Fibroblast of lung (primary cell): ENCODE data around the gene UST. TPM values are rescaled to one million over a fixed set of nuclear protein-coding genes. Genes with fewer than 3 reads are reported as not detected.
A peak's percentile ranks its signal among the peaks of the same experiment; 100 is the strongest.

ENCODE experiments used
- DNase-seq, 2 donors: peaks; one replicate each; pipeline versions ENCODE4 v3.0.0 to v3.0.0-alpha.2; 2010; ENCODE audit warnings: low read depth in 2 of 2
- H2AFZ ChIP-seq: 2 replicates; pipeline ENCODE4 v1.5.1; 2012; ENCODE audit warnings: low read length, control low read depth, inconsistent platforms
- H3K27ac ChIP-seq: 2 replicates; pipeline ENCODE4 v1.5.1; 2011; ENCODE audit warnings: low read length, control low read depth; ENCODE audit not compliant: insufficient read depth
- H3K27me3 ChIP-seq: 2 replicates; pipeline ENCODE4 v1.5.1; 2011; ENCODE audit warnings: mild to moderate bottlenecking, low read length; ENCODE audit not compliant: control insufficient read depth, insufficient read depth
- H3K36me3 ChIP-seq: 2 replicates; pipeline ENCODE4 v1.5.1; 2011; ENCODE audit warnings: low read length; ENCODE audit not compliant: control insufficient read depth, insufficient read depth
- H3K4me1 ChIP-seq: 2 replicates; pipeline ENCODE4 v1.5.1; 2011; ENCODE audit warnings: low read length; ENCODE audit not compliant: control insufficient read depth, insufficient read depth; ENCODE audit errors: extremely low read depth
- H3K4me2 ChIP-seq: 2 replicates; pipeline ENCODE4 v1.5.1; 2011; ENCODE audit warnings: low read length, control low read depth; ENCODE audit not compliant: insufficient read depth; ENCODE audit errors: extremely low read depth
- H3K4me3 ChIP-seq, 4 experiments: fragments of 200-600 bp in 1 of 4; sonication (generic) in 1 of 4; replicated peaks in 1 of 4; 2 replicates each; pipeline ENCODE4 v1.5.1; 2011 to 2016; ENCODE audit warnings: low read length in 4 of 4, low read depth in 3 of 4, mild to moderate bottlenecking in 3 of 4, control low read depth in 2 of 4, inconsistent platforms in 1 of 4, mixed read lengths in 1 of 4; ENCODE audit not compliant: insufficient read depth in 1 of 4; ENCODE audit errors: control extremely low read depth in 1 of 4
- H3K79me2 ChIP-seq: 2 replicates; pipeline ENCODE4 v1.5.1; 2012; ENCODE audit warnings: mild to moderate bottlenecking, low read length, inconsistent platforms; ENCODE audit not compliant: control insufficient read depth, insufficient read depth
- H3K9ac ChIP-seq: 2 replicates; pipeline ENCODE4 v1.5.1; 2011; ENCODE audit warnings: mild to moderate bottlenecking, low read length, control low read depth; ENCODE audit not compliant: insufficient read depth
- H3K9me3 ChIP-seq: 2 replicates; pipeline ENCODE4 v1.5.1; 2012; ENCODE audit warnings: low read depth, low read length; ENCODE audit not compliant: control insufficient read depth, insufficient read depth
- H4K20me1 ChIP-seq: 2 replicates; pipeline ENCODE4 v1.5.1; 2011; ENCODE audit warnings: low read length; ENCODE audit not compliant: control insufficient read depth, insufficient read depth; ENCODE audit errors: extremely low read depth
- CTCF ChIP-seq, 2 donors: IDR thresholded peaks in 1 of 2; conservative IDR thresholded peaks in 1 of 2; 1 replicate in 1 of 2; 2 replicates in 1 of 2; pipeline ENCODE4 v1.5.1; 2011 to 2012; ENCODE audit warnings: low read length in 2 of 2, control low read depth in 1 of 2, inconsistent platforms in 1 of 2, low read depth in 1 of 2, mild to moderate bottlenecking in 1 of 2
- EZH2 ChIP-seq: IDR thresholded peaks from 2 replicates; pipeline ENCODE4 v1.5.1; 2012; ENCODE audit warnings: low read length, control low read depth, mild to moderate bottlenecking; ENCODE audit errors: missing control alignments
- polyA plus RNA-seq, 2 donors: library from polyadenylated mRNA; depleted of rRNA in 1 of 2; stranded (reverse) in 1 of 2; unstranded in 1 of 2; fragments of >200 nt; gene quantifications; 2 replicates each; pipeline ENCODE4 v1.2.1, GENCODE V29; 2011 to 2012; ENCODE audit warnings: missing spikeins in 1 of 2
- total RNA-seq: library from RNA; depleted of rRNA; stranded (reverse); fragments of >200 nt; gene quantifications from 2 replicates; pipeline ENCODE4 v1.2.1, GENCODE V29; 2014

The UST gene
- total and polyA plus RNA-seq, 2 donors (not counting 1 experiment from before 2014, with no cell fraction given), result 6.8 to 19.5 TPM

- no peak overlapping the region for H3K4me2 ChIP-seq
- H3K4me1 ChIP-seq, result no peaks in the 10 kb centered on the region
- no peaks in the 10 kb centered on the region for H3K27me3 ChIP-seq
- H3K79me2 ChIP-seq, result no peaks in the 10 kb centered on the region
- H3K4me3 ChIP-seq, result no peak overlapping the region
- H3K9me3 ChIP-seq, result no peaks in the 10 kb centered on the region
- DNase-seq, result peak in 1 of 2 donors; percentile 37
- no peaks in the 10 kb centered on the region for H4K20me1 ChIP-seq
- TF ChIP-seq CTCF (conservative IDR thresholded peaks at IDR 0.05 in 1 of 2, IDR thresholded peaks at IDR 0.05 in 1 of 2; ENCODE audit: low read depth in 1 of 2, low read length in 2 of 2) (no peak), EZH2 (no peak)
- no peak overlapping the region for H3K27ac ChIP-seq
- no peak overlapping the region for H3K9ac ChIP-seq
- no peaks in the 10 kb centered on the region for H3K36me3 ChIP-seq
- no peak overlapping the region for H2AFZ ChIP-seq
Observed at GRCh38 chr6:148814082-148814790, 67.4 kb downstream of the UST start.

- Histone ChIP-seq H3K9me3 (no peaks in the 10 kb centered on the region), H3K4me2 (no peak overlapping the region)
Observed at GRCh38 chr6:148814869-148815268, 68.0 kb downstream of the UST start.

GRCh38 chr6:148816117-148816516 lies 69.3 kb downstream of the UST start:
- H2AFZ ChIP-seq, result no peak overlapping the region
- no peaks in the 10 kb centered on the region for H3K27me3 ChIP-seq
- H3K36me3 ChIP-seq, result no peaks in the 10 kb centered on the region
- TF ChIP-seq EZH2, result no peak
- TF ChIP-seq CTCF (conservative IDR thresholded peaks at IDR 0.05 in 1 of 2, IDR thresholded peaks at IDR 0.05 in 1 of 2; ENCODE audit: low read depth in 1 of 2, low read length in 2 of 2), result no peak
- H3K9me3 ChIP-seq, result no peaks in the 10 kb centered on the region
- H3K27ac ChIP-seq, result no peak overlapping the region
- no peaks in the 10 kb centered on the region for H3K4me1 ChIP-seq
- no peak overlapping the region for H3K4me3 ChIP-seq
- no peaks in the 10 kb centered on the region for H3K79me2 ChIP-seq
- no peak for DNase-seq
- H3K4me2 ChIP-seq, result no peak overlapping the region
- H3K9ac ChIP-seq, result no peak overlapping the region
- no peaks in the 10 kb centered on the region for H4K20me1 ChIP-seq

More at GRCh38 chr6:148814869-148815268, 68.0 kb downstream of the UST start:
- no peaks in the 10 kb centered on the region for H4K20me1 ChIP-seq
- H3K27me3 ChIP-seq, result no peaks in the 10 kb centered on the region
- TF ChIP-seq EZH2, result no peak
- no peak for TF ChIP-seq CTCF (conservative IDR thresholded peaks at IDR 0.05 in 1 of 2, IDR thresholded peaks at IDR 0.05 in 1 of 2; ENCODE audit: low read depth in 1 of 2, low read length in 2 of 2)
- no peak overlapping the region for H3K27ac ChIP-seq
- no peak overlapping the region for H2AFZ ChIP-seq
- no peaks in the 10 kb centered on the region for H3K36me3 ChIP-seq
- H3K4me3 ChIP-seq, result no peak overlapping the region
- H3K4me1 ChIP-seq, result no peaks in the 10 kb centered on the region
- no peaks in the 10 kb centered on the region for H3K79me2 ChIP-seq
- no peak for DNase-seq
- no peak overlapping the region for H3K9ac ChIP-seq
